GM12872 (cell line): Measurements from ENCODE around the gene PARS2.

Experiments used
- TF ChIP-seq, protein P1 (sequence below): IDR thresholded peaks from 3 replicates; pipeline ENCODE4 v1.5.1; 2011; ENCODE audit warnings: low read depth, mild to moderate bottlenecking, low read length, moderate library complexity; ENCODE audit not compliant: insufficient read depth

The PARS2 gene

DNA sequence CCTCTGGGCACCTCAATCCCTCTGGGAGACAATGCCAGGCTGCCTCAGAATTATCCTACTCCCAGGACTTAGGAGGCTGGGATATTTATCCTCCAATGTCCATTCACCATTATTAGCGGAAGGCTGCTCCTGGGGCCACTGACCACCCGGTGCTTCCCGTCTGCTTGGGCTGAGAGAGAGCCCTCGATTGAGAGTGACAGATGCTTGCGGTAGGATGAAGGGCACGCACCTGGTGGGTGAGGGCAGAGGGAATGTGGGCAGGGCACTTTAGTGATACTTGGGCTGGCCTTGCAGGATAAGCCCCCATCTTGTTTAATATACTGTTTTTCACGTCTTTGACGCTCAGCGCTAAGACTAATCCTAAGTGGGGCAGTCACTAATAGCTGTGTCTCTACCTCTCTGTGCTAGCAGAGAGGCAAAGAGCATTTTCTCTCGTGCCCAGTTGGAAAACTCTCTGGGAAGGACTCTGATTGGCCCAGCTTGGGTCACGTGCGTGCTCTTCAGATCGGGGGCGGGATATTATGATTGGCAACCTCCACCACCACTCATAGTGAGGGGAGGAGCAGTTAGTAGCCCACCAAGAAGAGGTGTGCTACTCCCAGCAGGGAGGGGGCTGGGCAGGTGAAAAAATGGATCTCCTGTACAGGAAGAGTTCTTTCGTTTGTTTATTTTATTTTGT is 10.6 kb upstream of the PARS2 start:
- TF ChIP-seq, protein P1, sequence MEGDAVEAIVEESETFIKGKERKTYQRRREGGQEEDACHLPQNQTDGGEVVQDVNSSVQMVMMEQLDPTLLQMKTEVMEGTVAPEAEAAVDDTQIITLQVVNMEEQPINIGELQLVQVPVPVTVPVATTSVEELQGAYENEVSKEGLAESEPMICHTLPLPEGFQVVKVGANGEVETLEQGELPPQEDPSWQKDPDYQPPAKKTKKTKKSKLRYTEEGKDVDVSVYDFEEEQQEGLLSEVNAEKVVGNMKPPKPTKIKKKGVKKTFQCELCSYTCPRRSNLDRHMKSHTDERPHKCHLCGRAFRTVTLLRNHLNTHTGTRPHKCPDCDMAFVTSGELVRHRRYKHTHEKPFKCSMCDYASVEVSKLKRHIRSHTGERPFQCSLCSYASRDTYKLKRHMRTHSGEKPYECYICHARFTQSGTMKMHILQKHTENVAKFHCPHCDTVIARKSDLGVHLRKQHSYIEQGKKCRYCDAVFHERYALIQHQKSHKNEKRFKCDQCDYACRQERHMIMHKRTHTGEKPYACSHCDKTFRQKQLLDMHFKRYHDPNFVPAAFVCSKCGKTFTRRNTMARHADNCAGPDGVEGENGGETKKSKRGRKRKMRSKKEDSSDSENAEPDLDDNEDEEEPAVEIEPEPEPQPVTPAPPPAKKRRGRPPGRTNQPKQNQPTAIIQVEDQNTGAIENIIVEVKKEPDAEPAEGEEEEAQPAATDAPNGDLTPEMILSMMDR: no peak

DNA sequence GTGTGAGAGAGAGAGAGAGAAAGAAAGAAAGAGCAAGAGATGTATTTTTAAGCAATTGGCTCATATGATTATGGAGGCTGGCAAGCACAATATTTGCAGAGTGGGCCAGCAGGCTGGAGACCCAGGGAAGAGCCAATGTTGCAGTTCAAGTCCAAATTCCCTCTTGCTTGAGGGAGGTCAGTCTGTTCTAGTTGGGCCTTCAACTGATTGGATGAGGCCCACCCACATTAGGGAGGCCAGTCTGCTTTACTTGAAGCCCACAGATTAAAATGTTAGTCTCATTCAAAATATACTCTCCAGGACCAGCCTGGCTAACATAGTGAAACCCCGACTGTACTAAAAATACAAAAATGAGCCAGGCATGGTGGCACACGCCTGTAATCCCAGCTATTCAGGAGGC is 8.6 kb upstream of the PARS2 start:
- TF ChIP-seq, protein P1: no peak

DNA sequence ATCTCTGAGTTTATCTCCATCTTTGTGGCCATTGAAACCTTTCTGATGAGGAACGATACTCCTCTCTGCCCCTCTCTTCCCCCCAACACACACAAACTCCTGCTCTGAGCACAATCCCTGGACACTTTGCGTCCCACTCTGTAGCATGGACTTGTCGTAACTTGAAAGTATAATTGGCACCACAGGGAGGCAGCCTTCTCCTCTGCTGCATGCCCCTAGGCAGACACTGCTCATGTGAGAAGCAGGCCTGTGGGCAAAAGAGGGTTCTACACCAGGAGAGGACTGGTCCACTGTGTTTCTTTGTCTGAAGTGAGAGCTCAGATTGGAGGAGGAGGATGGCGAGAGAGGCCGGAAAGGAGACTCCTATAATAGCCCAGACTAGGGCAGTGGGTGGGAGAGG is 3.8 kb upstream of the PARS2 start:
- TF ChIP-seq, protein P1: 0 out of 3 replicates have a peak, but pooled peaks have one; percentile 7

DNA sequence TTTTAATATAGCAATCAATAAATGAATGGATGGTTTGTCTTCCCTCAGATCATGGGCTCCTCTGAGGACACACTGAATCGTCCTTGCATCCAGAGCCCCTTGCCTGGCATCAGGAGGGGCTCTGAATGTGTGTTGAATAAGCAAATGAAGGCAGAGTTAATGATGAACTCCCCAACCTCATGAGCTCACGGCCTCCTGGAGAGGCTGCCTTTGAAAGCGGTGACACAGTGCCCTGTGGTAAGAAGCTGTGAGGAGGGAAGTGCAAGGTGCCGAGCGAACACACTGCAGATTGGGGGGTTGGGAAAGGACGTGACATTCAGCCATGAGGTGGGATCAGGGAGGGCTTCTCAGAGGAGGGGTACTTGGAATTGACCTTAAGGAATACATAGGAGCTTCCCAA is 3.2 kb upstream of the PARS2 start:
- TF ChIP-seq, protein P1: no peak

DNA sequence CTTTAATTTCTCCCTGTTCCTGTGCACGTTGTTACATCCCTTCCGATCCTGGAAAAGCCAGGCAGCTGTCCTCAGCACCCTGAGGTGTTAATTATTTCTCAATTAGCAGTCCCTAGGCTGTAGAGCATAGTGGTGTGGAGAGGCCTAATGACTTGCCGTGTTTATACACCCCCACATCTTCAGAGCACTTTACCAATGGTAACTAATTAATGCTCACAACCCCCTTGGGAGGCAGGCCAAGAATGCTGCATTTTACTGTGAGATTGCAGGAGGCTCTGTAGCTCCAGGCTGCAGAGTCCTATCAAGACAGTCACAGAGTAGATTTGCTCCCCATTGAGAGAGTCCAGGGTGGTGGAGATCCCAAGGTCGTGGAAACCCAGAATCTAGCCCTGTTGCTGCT is 2.4 kb upstream of the PARS2 start:
- TF ChIP-seq, protein P1: no peak

DNA sequence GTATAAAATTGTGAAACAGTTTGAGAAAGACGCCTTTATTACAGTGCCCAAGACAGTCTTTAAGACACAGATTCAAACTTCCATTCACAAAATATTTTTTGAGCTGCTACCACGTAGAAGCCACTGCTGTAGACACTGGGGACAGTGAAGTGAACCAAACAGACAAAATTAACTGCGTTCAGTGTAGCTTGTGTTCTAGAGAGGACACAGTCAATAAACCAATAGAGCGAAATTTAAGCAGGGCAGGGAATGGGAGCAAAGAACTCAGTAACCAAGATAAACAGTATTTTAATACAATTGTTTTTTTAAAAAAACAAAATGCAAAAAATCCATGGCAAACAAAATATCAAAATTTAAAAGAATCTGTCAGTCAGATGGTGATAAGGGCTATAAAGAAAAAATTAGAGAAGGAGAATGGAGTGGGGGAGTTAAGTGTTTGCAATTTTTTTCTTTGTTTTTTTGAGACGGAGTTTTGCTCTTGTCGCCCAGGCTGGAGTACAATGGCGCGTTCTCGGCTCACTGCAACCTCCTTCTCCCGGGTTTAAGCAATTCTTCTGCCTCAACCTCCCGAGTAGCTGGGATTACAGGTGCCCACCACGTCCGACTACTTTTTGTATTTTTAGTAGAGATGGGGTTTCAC is 719 bp upstream of the PARS2 start:
- TF ChIP-seq, protein P1: no peak

DNA sequence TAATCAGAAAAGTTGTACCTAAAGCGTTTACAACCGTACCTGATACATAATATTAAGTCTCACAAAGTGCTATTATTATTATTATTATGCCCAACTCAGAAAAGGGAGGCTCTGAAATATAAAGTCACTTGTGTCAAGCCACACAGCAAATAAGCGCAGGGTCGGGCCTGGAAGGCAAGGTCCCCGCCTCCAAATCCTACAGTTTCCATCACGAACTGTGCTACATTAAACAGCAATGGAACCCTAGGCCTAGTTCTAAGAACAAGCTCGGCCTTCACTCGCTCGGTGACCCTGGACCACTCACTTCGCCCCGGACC is 549 bp downstream of the PARS2 start:
- TF ChIP-seq, protein P1: no peak
